H1 (cell line): ENCODE data around the gene TMPRSS13. TPM values are rescaled to one million over a fixed set of nuclear protein-coding genes. Genes with fewer than 3 reads are reported as not detected.

Source experiments
- CTCF ChIA-PET: fragments of 300-600 bp; sonication (Branson Sonifier 250); formaldehyde crosslinking; loops from one replicate; lab custom pipeline; 2021; ENCODE audit not compliant: partially characterized antibody; lab: Charles Lee
- POLR2A ChIA-PET: fragments of 300-600 bp; sonication (Branson Sonifier 250); formaldehyde crosslinking; loops from one replicate; lab custom pipeline; 2021; ENCODE audit warnings: inconsistent platforms; ENCODE audit not compliant: partially characterized antibody; lab: Charles Lee
- DNase-seq, 2 experiments: peaks; one replicate each; pipeline versions ENCODE4 v3.0.0 to v3.0.0-alpha.2; 2010 to 2022; ENCODE audit warnings: low spot score in 2 of 2, low read depth in 1 of 2, mixed read lengths in 1 of 2
- FAIRE-seq: peaks from 2 replicates; lab custom pipeline; 2011; peaks lifted over from hg19 to GRCh38; lab: Jason Lieb, UNC
- H2AFZ ChIP-seq: 2 replicates; pipeline ENCODE4 v1.8.1; 2012; ENCODE audit warnings: low read length, inconsistent platforms
- H2AK5ac ChIP-seq: 2 replicates; pipeline ENCODE4 v1.6.1; 2013; ENCODE audit warnings: low read depth, low read length
- H2BK120ac ChIP-seq: replicated peaks from 2 replicates; pipeline ENCODE3; 2013; ENCODE audit warnings: low read depth, low read length, inconsistent platforms
- H2BK12ac ChIP-seq: 2 replicates; pipeline ENCODE4 v1.6.1; 2013; ENCODE audit warnings: low read depth, low read length
- H2BK15ac ChIP-seq: 2 replicates; pipeline ENCODE4 v1.6.1; 2013; ENCODE audit warnings: low read length
- H2BK20ac ChIP-seq: 2 replicates; pipeline ENCODE4 v1.6.1; 2013; ENCODE audit warnings: low read length
- H2BK5ac ChIP-seq: 2 replicates; pipeline ENCODE4 v1.6.1; 2013; ENCODE audit warnings: low read depth, low read length
- H3K14ac ChIP-seq: 2 replicates; pipeline ENCODE4 v1.6.1; 2013; ENCODE audit warnings: inconsistent platforms; ENCODE audit not compliant: insufficient read length
- H3K18ac ChIP-seq: 2 replicates; pipeline ENCODE4 v1.6.1; 2013; ENCODE audit warnings: low read length; ENCODE audit errors: extremely low read depth
- H3K23ac ChIP-seq: 2 replicates; pipeline ENCODE4 v1.6.1; 2013; ENCODE audit warnings: inconsistent platforms; ENCODE audit not compliant: insufficient read length
- H3K23me2 ChIP-seq: 2 replicates; pipeline ENCODE4 v1.6.1; 2013; ENCODE audit warnings: low read depth, low read length
- H3K27ac ChIP-seq: 2 replicates; pipeline ENCODE4 v1.6.1; 2011; ENCODE audit warnings: low read depth, low read length, inconsistent platforms
- H3K27me3 ChIP-seq, 4 experiments: replicated peaks in 1 of 4; 1 replicate in 1 of 4; 2 replicates in 3 of 4; pipeline versions ENCODE4 v1.6.1 to v1.8.1; 2011 to 2013; ENCODE audit warnings: low read length in 3 of 4, mild to moderate bottlenecking in 3 of 4, inconsistent platforms in 2 of 4, mixed read lengths in 2 of 4, moderate library complexity in 1 of 4; ENCODE audit not compliant: control insufficient read depth in 3 of 4, insufficient read depth in 3 of 4; ENCODE audit errors: extremely low read depth in 1 of 4
- H3K36me3 ChIP-seq, 4 experiments: 2 replicates each; pipeline versions ENCODE4 v1.6.1 to v1.8.1; 2011 to 2013; ENCODE audit warnings: mild to moderate bottlenecking in 4 of 4, low read length in 3 of 4, moderate library complexity in 2 of 4, control low read depth in 1 of 4, inconsistent platforms in 1 of 4; ENCODE audit not compliant: insufficient read depth in 4 of 4, control insufficient read depth in 2 of 4
- H3K4ac ChIP-seq: replicated peaks from 2 replicates; pipeline ENCODE3; 2013; ENCODE audit warnings: low read length, low read depth, mixed read lengths, inconsistent platforms; ENCODE audit not compliant: insufficient read length
- H3K4me1 ChIP-seq, 4 experiments: replicated peaks in 1 of 4; 1 replicate in 1 of 4; 2 replicates in 3 of 4; pipeline versions ENCODE4 v1.6.1 to v1.8.1; 2011 to 2013; ENCODE audit warnings: low read length in 3 of 4, inconsistent platforms in 2 of 4, mixed read lengths in 1 of 4; ENCODE audit not compliant: insufficient read depth in 4 of 4, control insufficient read depth in 3 of 4
- H3K4me2 ChIP-seq, 2 experiments: 2 replicates each; pipeline versions ENCODE4 v1.6.1 to v1.8.1; 2011 to 2013; ENCODE audit warnings: low read depth in 2 of 2, low read length in 2 of 2, control low read depth in 1 of 2, inconsistent platforms in 1 of 2, mild to moderate bottlenecking in 1 of 2; ENCODE audit not compliant: insufficient read depth in 1 of 2
- H3K4me3 ChIP-seq, 4 experiments: fragments of 200-600, 300-600 bp in 1 of 4; sonication (generic), shearing (Covaris generic), sonication (Bioruptor Twin) in 1 of 4; 2 replicates each; pipeline versions ENCODE4 v1.5.1 to v1.8.1; 2011 to 2016; ENCODE audit warnings: low read length in 4 of 4, low read depth in 3 of 4, control low read depth in 2 of 4, inconsistent platforms in 2 of 4, mild to moderate bottlenecking in 2 of 4, mixed read lengths in 1 of 4, moderate library complexity in 1 of 4; ENCODE audit not compliant: insufficient read depth in 2 of 4; ENCODE audit errors: extremely low read depth in 1 of 4
- H3K56ac ChIP-seq: replicated peaks from 2 replicates; pipeline ENCODE3; 2013; ENCODE audit warnings: low read depth, mild to moderate bottlenecking, mixed read lengths, low read length, inconsistent platforms; ENCODE audit not compliant: insufficient read length
- H3K79me1 ChIP-seq: 2 replicates; pipeline ENCODE4 v1.6.1; 2013; ENCODE audit warnings: low read depth, low read length, control low read depth
- H3K79me2 ChIP-seq, 2 experiments: 2 replicates each; pipeline versions ENCODE4 v1.6.1 to v1.8.1; 2012 to 2013; ENCODE audit warnings: low read length in 2 of 2, mild to moderate bottlenecking in 2 of 2, inconsistent platforms in 1 of 2; ENCODE audit not compliant: insufficient read depth in 2 of 2, control insufficient read depth in 1 of 2
- H3K9ac ChIP-seq, 4 experiments: replicated peaks in 1 of 4; 1 replicate in 1 of 4; 2 replicates in 3 of 4; pipeline versions ENCODE4 v1.6.1 to v1.8.1; 2011 to 2013; ENCODE audit warnings: low read depth in 3 of 4, low read length in 3 of 4, control low read depth in 2 of 4, mild to moderate bottlenecking in 2 of 4, moderate library complexity in 2 of 4, inconsistent platforms in 1 of 4; ENCODE audit errors: extremely low read depth in 1 of 4
- H3K9me3 ChIP-seq, 2 experiments: 2 replicates each; pipeline versions ENCODE4 v1.6.1 to v1.8.1; 2012 to 2013; ENCODE audit warnings: mild to moderate bottlenecking in 2 of 2, moderate library complexity in 2 of 2, control low read depth in 1 of 2, inconsistent platforms in 1 of 2, low read depth in 1 of 2, low read length in 1 of 2, mixed read lengths in 1 of 2; ENCODE audit not compliant: insufficient read depth in 2 of 2
- H4K20me1 ChIP-seq, 2 experiments: replicated peaks in 1 of 2; 2 replicates each; pipeline versions ENCODE3 to v1.8.1; 2011 to 2013; ENCODE audit warnings: inconsistent platforms in 2 of 2, low read length in 2 of 2, mild to moderate bottlenecking in 1 of 2; ENCODE audit not compliant: insufficient read depth in 2 of 2, control insufficient read depth in 1 of 2
- H4K5ac ChIP-seq: 2 replicates; pipeline ENCODE4 v1.6.1; 2013; ENCODE audit warnings: low read length, low read depth, mixed read lengths, inconsistent platforms; ENCODE audit not compliant: insufficient read length
- H4K8ac ChIP-seq: 2 replicates; pipeline ENCODE4 v1.8.0; 2013; ENCODE audit warnings: mild to moderate bottlenecking, moderate library complexity, low read length, inconsistent platforms; ENCODE audit not compliant: insufficient read depth; ENCODE audit errors: extremely low read depth
- H4K91ac ChIP-seq: replicated peaks from 2 replicates; pipeline ENCODE3; 2013; ENCODE audit warnings: low read length, mixed read lengths, inconsistent platforms; ENCODE audit not compliant: insufficient read length
- CBX8 ChIP-seq: fragments of 300-800, 300-1000 bp; sonication (generic); IDR thresholded peaks from 2 replicates; pipeline ENCODE4 v1.7.1; 2016; ENCODE audit warnings: low read depth, low read length, borderline replicate concordance
- CREB1 ChIP-seq: IDR thresholded peaks from 2 replicates; pipeline ENCODE4 v1.6.1; 2012; ENCODE audit warnings: inconsistent platforms
- EZH2 ChIP-seq: fragments of 200-600 bp; sonication (generic); IDR thresholded peaks from 2 replicates; pipeline ENCODE4 v1.7.1; 2012; ENCODE audit warnings: low read depth, mild to moderate bottlenecking, moderate library complexity, low read length, inconsistent platforms; ENCODE audit not compliant: severe bottlenecking
- POLR2AphosphoS5 ChIP-seq: IDR thresholded peaks from 2 replicates; pipeline ENCODE4 v1.6.1; 2011; ENCODE audit warnings: low read depth, low read length
- SAP30 ChIP-seq: fragments of 300-600 bp; sonication (generic); IDR thresholded peaks from 2 replicates; pipeline ENCODE4 v1.7.1; 2012; ENCODE audit warnings: low read length, moderate library complexity, mild to moderate bottlenecking, inconsistent platforms; ENCODE audit not compliant: insufficient read depth, insufficient replicate concordance
- SIN3A ChIP-seq, 2 experiments: IDR thresholded peaks in 1 of 2; conservative IDR thresholded peaks in 1 of 2; 2 replicates each; pipeline ENCODE4 v1.6.1; 2011 to 2012; ENCODE audit warnings: low read length in 2 of 2, improper control_type of control experiment in 1 of 2, low read depth in 1 of 2, mild to moderate bottlenecking in 1 of 2
- SIRT6 ChIP-seq: IDR thresholded peaks from one replicate; pipeline ENCODE4 v1.7.1; 2012; ENCODE audit warnings: low read length, inconsistent platforms
- SIX5 ChIP-seq: IDR thresholded peaks from 2 replicates; pipeline ENCODE4 v1.6.1; 2011; ENCODE audit warnings: mild to moderate bottlenecking, low read depth, low read length
- SP4 ChIP-seq: IDR thresholded peaks from 2 replicates; pipeline ENCODE4 v1.6.1; 2012; ENCODE audit warnings: low read length, inconsistent platforms
- WGBS, 2 experiments: shearing (Covaris generic) in 1 of 2; methylation state at CpG; one replicate each; pipeline versions ENCODE4 v1.1.6 to v1.1.7; 2013 to 2015; ENCODE audit warnings: low lambda C conversion rate in 2 of 2, mixed read lengths in 2 of 2, inconsistent platforms in 1 of 2, low coverage in 1 of 2, missing lambda C conversion rate in 1 of 2; ENCODE audit not compliant: insufficient replicate concordance in 2 of 2, insufficient coverage in 1 of 2, insufficient read length in 1 of 2; ENCODE audit errors: extremely low coverage in 1 of 2, missing lambda C conversion rate in 1 of 2; 5-methylcytosine and 5-hydroxymethylcytosine counted together
- polyA plus RNA-seq, 7 experiments: library from polyadenylated mRNA; depleted of rRNA in 3 of 7; stranded (reverse) in 5 of 7; unstranded in 2 of 7; fragments of >200 nt in 5 of 7; fragments of 200-250 nt in 2 of 7; gene quantifications; 1 replicate in 5 of 7; 2 replicates in 1 of 7; 4 replicates in 1 of 7; pipeline versions ENCODE4 v1.2.1 to v1.2.3, GENCODE V29; 2011 to 2013; ENCODE audit warnings: missing spikeins in 2 of 7, mixed read lengths in 2 of 7
- total RNA-seq: library from RNA; stranded (reverse); fragmentation: NEBNext Ultra II Directional; extraction: Animal tissue kit (Norgen Biotek cat#: 25700); gene quantifications from 2 replicates; pipeline ENCODE4 v1.2.1, GENCODE V29; 2021
- TF ChIP-seq, protein P1 (sequence below): IDR thresholded peaks from 2 replicates; pipeline ENCODE4 v1.6.1; 2012; ENCODE audit warnings: inconsistent platforms
- TF ChIP-seq, protein P2 (sequence below): IDR thresholded peaks from 2 replicates; pipeline ENCODE4 v1.6.1; 2011; ENCODE audit warnings: low read length, improper control_type of control experiment
- TF ChIP-seq, protein P3 (sequence below): IDR thresholded peaks from 2 replicates; pipeline ENCODE4 v1.6.1; 2011; ENCODE audit warnings: low read depth, mild to moderate bottlenecking, low read length; ENCODE audit not compliant: insufficient read depth

The TMPRSS13 gene
- total and polyA plus RNA-seq, 2 of the 8 experiments (the other 6 are each of a cell fraction or from before 2014, with no cell fraction given): 0.61 to 0.79 TPM

DNA sequence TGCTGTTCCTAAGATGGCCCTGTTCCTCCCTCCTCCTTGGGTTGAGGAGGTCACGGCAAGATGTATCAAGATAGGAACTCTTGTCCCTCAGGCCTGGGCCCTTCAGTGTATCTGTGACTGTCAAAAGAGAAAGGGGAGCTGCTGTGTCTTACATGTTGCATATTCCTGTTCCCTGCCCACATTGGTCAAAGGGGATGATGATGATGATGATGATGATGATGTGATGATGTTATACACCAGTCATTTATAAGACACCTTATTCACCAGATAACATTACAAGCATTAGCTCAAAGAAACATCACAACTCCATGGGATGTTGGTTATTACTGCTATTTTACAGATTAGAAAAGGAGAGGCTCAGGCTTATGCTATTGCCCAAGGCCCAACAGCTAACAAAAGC is 66.4 kb downstream of the TMPRSS13 start:
- H3K36me3 ChIP-seq: no peaks in the 10 kb centered on the region
- no peak overlapping the region for H3K14ac ChIP-seq
- H3K4ac ChIP-seq: no peak overlapping the region
- no peak overlapping the region for H2AFZ ChIP-seq
- no peak overlapping the region for H3K4me2 ChIP-seq
- H3K9ac ChIP-seq: no peak overlapping the region
- H3K27ac ChIP-seq: no peak overlapping the region
- H3K23me2 ChIP-seq: no peaks in the 10 kb centered on the region
- H2AK5ac ChIP-seq: no peak overlapping the region
- H2BK5ac ChIP-seq: no peak overlapping the region
- H3K18ac ChIP-seq: no peak overlapping the region
- ChIA-PET CTCF (interaction anchor here (0.7 to 5.8 kb wide), 8 partner anchors 19 to 84 kb away, joined by 3 to 28 read pairs (median 8); no protein-coding TSS in a partner anchor), POLR2A (interaction anchor here (0.7 to 2.7 kb wide), 2 partner anchors 9 to 13 kb away, joined by 3 to 12 read pairs; partner anchors contain the start of gene FXYD6)
- no peak overlapping the region for H4K5ac ChIP-seq
- no peaks in the 10 kb centered on the region for H3K9me3 ChIP-seq
- H4K8ac ChIP-seq: no peak overlapping the region
- H2BK15ac ChIP-seq: no peak overlapping the region
- H3K4me3 ChIP-seq: no peak overlapping the region
- no peak overlapping the region for H2BK12ac ChIP-seq
- FAIRE-seq (no peak), DNase-seq (no peak)
- H4K91ac ChIP-seq: no peak overlapping the region
- no peak overlapping the region for H2BK20ac ChIP-seq
- peaks cover 2% of the 10 kb centered on the region; the same call in 1 of the 2 replicates for H3K79me1 ChIP-seq
- peaks cover 0 to 38% of the 10 kb centered on the region in 2 experiments; a peak in 2 of 4 replicates for H3K79me2 ChIP-seq
- WGBS, 2 experiments: 100% methylated on average over 1 of the region's 1 CpG; no CpG with 5 or more reads in 1 of the 2 experiments
- peaks cover 9 to 10% of the 10 kb centered on the region in 2 experiments for H4K20me1 ChIP-seq
- peaks cover 6 to 17% (median 13%) of the 10 kb centered on the region in 4 experiments for H3K4me1 ChIP-seq
- no peaks in the 10 kb centered on the region for H3K27me3 ChIP-seq
- H2BK120ac ChIP-seq: no peak overlapping the region
- H3K23ac ChIP-seq: no peak overlapping the region
- H3K56ac ChIP-seq: no peak overlapping the region
- TF ChIP-seq CREB1: no peak
- no peak for TF ChIP-seq SP4
- no peak for TF ChIP-seq EZH2
- TF ChIP-seq, protein P1, sequence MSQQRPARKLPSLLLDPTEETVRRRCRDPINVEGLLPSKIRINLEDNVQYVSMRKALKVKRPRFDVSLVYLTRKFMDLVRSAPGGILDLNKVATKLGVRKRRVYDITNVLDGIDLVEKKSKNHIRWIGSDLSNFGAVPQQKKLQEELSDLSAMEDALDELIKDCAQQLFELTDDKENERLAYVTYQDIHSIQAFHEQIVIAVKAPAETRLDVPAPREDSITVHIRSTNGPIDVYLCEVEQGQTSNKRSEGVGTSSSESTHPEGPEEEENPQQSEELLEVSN: no peak
- no peak for TF ChIP-seq SIRT6
- TF ChIP-seq SIN3A (conservative IDR thresholded peaks at IDR 0.05 in 1 of 2, IDR thresholded peaks at IDR 0.05 in 1 of 2; ENCODE audit: low read depth in 1 of 2, low read length in 2 of 2): no peak
- TF ChIP-seq SIX5: no peak
- TF ChIP-seq, protein P2, sequence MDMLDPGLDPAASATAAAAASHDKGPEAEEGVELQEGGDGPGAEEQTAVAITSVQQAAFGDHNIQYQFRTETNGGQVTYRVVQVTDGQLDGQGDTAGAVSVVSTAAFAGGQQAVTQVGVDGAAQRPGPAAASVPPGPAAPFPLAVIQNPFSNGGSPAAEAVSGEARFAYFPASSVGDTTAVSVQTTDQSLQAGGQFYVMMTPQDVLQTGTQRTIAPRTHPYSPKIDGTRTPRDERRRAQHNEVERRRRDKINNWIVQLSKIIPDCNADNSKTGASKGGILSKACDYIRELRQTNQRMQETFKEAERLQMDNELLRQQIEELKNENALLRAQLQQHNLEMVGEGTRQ: no peak
- TF ChIP-seq, protein P3, sequence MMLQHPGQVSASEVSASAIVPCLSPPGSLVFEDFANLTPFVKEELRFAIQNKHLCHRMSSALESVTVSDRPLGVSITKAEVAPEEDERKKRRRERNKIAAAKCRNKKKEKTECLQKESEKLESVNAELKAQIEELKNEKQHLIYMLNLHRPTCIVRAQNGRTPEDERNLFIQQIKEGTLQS: no peak
- no peak for TF ChIP-seq CBX8
- TF ChIP-seq SAP30: no peak
- TF ChIP-seq POLR2AphosphoS5: no peak
